Inferior parietal cortex (tissue), 1 donor: ENCODE results near the gene HOXD11.

ENCODE experiments used
- DNase-seq: peaks from one replicate; pipeline ENCODE4 v3.0.0-alpha.2; 2016; ENCODE audit errors: extremely low spot score

The HOXD11 gene

DNA sequence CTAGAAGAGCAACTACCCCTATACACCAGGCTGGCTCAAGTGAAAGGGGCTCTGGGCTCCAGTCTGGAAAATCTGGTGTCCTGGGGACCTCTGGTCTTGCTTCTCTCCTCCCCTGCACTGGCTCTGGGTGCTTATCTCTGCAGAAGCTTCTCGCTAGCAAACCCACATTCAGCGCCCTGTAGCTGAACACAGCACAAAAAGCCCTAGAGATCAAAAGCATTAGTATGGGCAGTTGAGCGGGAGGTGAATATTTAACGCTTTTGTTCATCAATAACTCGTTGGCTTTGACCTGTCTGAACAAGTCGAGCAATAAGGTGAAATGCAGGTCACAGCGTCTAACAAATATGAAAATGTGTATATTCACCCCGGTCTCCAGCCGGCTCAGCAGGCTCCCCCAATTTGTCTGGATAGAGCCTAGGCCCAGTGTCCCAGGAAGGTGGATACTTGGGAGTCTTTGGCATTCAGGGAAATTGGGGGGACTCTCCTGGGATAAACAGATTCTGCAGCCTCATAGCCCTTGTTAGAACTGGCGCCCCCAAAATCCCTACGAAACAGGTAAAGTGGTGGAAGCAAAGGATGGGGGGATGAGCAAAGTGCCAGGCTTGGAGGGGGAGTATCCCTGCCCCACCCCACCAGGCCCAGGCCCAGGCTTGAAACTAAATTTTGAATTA is 41.8 kb downstream of the HOXD11 start:
- no peak for DNase-seq

DNA sequence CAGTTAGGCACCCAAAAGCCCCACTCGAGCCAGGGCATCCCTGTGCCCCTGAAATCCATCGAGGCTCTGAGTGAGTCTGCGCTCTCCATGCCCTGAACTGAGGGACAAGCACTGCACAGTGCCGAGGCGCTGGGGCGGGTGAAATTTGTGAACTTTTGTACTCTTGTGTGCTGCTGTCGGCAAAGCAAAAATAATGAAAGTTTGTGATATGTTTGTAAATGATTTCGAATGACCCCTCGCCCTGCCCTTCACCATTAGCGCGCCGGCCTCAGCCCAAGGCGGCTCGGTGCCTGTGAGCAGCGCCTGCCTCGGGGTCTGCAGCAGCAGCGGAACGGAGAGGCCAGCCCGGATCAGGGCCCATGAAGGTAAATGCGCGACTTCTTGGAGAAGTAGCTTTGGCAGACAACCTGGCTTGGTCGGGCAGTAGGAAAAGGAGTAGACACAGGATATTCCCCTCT is 42.4 kb downstream of the HOXD11 start:
- no peak for DNase-seq

DNA sequence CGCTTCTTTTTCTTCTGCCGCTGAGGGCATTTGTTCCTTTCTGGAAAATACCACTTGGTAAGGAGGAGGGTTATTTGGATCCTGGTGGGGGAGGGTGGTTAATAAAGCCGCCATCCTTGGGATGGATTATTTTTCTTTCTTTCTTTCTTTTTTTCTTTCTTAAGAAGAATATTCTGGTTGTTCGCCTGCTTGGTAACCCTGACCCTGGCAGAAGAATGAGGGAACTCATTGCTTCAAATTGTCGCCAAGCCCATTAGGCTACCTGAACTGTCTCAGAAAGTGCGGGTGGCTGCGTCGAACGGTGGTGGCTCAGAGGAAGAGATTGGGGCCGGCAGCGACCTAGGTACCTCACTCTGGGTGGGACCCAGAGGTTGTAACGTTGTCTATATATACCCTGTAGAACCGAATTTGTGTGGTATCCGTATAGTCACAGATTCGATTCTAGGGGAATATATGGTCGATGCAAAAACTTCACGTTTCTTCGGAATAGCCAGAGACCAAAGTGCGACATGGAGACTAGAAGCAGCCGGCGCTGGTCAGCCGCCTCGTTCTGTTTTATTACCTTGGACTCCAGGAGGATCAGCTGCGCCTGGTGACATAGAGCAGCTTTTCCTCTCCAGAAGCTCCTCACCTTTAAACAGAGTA is 43.0 kb downstream of the HOXD11 start:
- DNase-seq: no peak

DNA sequence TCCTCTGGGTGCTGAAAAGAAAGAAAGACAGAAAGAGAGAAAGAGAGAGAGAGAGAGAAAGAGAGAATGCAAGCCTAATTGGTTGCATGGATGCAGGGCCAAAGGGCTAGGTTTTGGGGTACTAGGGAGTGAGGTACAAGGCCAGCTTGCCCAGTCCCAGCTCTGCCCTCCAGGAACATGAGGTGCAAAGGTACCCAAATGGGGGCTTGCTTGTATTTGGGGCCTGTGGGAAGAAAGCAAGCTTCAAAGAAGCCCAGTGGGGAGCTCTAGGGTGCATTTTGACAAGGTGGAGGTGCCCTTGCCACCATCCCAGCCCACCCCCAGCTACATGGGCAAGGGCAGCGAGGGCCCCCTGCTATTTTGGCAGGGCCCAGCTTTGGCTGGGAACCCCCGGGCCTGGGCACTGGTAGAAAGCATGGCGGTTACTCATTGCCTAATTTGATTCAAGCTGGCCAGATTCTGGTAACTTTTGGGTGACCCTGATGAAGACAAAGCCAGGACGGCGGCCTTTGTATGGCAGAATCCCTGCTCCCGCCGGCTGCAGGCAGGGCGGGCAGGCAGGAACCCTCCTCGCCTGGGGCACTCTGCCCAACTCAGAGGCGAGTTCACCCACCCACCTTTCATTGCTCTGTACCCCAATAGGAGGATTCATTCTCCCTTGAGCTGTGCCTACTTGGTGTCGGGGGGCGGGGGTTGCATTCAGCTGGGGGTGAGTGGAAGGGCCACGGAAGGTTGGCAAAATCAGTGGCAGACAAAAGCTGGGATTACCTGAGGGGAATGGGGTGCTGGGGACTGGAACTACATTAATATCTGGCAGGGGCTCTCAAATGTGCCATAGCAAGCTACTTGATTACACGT is 43.7 kb downstream of the HOXD11 start:
- no peak for DNase-seq

DNA sequence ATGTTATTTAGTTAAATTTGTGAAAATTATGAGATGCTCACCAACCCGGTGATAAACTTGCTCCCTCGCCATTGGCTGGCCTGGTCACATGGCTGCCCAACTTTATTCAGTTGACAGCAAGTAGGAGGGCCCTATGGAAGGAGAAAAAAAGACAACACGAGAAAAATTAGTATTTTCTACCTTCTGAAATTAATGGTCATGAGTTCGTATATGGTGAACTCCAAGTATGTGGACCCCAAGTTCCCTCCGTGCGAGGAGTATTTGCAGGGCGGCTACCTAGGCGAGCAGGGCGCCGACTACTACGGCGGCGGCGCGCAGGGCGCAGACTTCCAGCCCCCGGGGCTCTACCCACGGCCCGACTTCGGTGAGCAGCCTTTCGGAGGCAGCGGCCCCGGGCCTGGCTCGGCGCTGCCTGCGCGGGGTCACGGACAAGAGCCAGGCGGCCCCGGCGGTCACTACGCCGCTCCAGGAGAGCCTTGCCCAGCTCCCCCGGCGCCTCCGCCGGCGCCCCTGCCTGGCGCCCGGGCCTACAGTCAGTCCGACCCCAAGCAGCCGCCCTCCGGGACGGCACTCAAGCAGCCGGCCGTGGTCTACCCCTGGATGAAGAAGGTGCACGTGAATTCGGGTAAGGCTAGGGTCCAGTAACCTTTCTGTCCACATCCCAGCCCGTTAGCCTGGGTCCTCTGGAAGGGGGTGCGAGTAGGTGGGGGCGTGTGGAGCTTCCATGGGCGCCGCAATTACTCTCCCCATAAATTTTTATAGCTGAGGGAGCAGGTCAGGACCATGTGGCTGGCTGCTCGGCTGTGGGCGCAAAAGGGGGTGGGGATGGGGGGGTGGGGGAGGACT is 44.6 kb downstream of the HOXD11 start, which contains the start of gene HOXD4:
Gene HOXD4, plus strand, starts transcription at position 109 of the 846 bp plus-strand sequence. Its CDS starts 84 bp downstream, at position 193.
- no peak for DNase-seq

DNA sequence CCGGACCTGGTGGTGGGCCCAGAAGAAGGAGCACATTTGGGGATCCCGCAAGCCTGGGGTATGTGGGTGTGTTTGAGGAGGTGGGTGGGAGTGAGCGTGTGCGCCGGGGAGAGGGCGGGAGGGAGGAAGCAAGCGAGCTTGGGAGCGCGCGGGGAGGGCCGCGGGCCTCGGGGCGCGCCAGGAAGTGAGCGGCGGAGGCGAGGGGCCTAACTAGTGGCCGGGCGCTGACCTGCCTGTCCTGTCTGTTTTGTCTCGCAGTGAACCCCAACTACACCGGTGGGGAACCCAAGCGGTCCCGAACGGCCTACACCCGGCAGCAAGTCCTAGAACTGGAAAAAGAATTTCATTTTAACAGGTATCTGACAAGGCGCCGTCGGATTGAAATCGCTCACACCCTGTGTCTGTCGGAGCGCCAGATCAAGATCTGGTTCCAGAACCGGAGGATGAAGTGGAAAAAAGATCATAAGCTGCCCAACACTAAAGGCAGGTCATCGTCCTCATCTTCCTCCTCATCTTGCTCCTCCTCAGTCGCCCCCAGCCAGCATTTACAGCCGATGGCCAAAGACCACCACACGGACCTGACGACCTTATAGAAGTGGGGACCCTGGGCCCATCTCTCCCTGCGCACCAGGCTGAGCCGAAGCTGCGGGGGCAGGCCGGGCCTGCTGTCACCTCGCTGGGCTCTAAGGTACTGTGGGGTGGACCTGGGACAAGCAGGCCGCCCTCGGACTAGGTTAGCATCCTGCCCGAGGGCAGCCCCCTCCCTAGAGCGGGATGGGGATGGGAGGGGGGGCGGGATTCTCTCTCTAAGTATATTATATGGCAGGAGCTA is 45.5 kb downstream of the HOXD11 start:
- DNase-seq: no peak

DNA sequence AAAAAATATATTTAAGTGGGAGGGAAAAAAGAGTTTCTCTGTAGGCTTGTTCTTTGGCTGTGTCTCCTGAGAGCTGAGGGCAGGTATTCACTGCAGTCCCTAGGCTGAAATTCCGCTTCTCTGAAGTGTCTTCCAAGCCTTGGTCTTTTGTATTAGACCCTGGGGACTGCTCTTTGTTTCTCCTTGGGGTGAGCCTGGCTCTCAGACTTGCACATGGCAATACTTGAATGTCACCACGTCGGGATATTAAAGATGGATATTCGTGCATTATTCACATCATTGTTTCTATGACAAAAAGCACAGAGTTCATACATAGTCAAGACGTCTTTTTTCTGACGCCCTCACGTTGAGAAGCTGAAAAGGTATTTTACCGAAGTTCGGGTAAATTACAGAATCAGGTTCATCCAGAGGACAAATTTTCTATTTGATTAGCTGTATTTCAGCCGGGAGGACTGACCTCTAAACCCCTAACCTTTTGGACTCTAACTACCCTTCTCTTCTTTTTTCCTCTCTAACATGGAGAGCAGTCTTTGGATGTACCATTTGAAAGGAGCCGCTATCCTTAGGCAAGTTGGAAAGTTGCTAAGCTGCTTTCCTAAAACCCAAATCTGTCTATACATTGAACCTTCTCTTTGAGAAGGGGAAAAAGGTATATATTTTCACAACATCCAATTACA is 47.6 kb downstream of the HOXD11 start:
- no peak for DNase-seq

DNA sequence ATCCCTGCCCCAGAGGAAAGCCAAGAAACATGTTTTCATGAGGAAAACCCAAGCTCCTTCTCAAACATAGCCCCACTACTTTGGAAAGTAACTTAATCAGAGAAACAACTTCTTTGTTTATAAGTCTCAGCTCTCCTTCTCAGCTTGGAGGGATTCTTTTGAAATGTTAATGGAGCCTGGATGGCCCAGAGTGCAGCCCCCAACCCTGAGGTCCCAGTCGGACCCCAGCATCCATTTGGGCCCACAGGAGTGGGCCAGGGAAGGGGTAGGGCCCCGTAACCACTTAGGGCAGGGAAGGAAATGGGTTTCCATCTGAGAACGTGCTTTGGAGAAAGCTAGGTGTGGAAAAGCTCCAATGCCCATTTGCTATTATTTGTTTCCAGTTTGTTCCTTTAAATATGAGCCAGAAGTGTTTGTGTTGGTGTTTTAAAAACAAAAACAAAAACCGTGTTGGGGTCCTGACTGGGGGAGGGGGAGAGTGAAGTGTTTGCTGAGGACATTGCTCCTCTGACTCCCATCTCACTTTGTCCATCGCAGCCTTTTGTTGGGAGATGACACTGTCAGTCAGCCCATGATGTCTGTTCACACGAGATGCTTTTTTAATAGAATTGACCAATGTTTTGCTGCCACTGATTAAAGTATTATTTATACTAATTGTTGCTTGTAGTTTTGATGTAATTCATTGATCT is 48.4 kb downstream of the HOXD11 start:
- no peak for DNase-seq

DNA sequence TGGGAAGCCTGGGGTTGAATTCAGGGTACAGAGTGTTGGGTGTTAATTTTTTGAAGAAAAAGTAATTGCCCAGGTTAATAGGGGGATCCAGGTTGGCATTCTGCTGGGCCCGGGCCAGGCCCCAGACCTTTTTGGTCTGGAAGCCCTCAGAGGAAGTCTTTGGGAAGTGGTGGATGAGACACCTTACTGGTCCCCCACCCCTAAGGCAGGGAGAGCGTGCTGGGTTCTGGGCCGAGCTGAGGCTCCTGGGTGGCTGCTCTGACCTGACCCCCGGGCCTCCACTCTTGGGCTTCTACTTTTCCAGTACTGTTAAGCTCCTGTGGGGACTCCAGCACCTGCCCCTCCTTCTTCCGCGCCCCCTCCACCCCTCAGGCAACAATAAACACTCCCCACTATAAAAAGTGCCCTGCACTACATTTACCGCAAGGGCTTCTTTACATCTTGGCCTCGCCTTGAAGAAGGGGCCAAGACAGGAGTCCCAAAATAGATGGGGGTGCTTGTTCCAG is 49.3 kb downstream of the HOXD11 start:
- no peak for DNase-seq

DNA sequence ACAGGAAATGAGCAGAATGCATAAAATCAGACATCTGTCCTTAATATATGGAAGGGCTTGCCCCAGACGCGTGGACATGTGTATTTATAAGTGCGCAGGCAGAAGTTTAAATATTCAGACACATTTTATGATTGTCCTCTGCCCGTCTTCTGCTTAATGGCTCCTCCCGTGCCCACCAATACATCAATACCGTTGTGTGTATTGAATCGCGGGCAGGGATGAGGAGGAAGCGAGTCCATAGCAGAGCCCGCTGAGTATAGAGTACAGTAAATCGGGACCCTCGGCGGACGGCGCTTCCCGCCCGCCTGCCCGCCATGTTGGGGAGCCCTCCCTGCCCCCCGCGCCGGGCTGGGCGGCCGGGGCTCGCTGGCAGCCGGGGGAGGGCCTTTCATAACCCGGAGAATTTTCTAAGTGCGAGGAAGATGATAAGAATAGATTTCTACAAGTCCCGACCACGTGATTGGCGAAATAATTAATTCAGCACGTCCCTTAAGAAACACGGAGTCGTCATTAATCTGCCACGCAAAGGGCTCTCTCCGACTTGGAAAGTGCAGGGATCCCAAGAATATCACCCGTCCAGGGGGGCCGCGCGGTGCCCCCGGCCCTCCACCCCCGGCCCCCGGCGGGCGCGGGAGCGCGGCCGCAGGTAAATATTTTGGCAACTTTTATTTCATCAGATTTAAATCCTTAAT is 49.9 kb downstream of the HOXD11 start, which contains the start of gene HOXD3:
Gene HOXD3, plus strand, starts transcription at position 501 of the 692 bp plus-strand sequence. CDS start 11,808 bp downstream, outside the sequence.
- DNase-seq: no peak

DNA sequence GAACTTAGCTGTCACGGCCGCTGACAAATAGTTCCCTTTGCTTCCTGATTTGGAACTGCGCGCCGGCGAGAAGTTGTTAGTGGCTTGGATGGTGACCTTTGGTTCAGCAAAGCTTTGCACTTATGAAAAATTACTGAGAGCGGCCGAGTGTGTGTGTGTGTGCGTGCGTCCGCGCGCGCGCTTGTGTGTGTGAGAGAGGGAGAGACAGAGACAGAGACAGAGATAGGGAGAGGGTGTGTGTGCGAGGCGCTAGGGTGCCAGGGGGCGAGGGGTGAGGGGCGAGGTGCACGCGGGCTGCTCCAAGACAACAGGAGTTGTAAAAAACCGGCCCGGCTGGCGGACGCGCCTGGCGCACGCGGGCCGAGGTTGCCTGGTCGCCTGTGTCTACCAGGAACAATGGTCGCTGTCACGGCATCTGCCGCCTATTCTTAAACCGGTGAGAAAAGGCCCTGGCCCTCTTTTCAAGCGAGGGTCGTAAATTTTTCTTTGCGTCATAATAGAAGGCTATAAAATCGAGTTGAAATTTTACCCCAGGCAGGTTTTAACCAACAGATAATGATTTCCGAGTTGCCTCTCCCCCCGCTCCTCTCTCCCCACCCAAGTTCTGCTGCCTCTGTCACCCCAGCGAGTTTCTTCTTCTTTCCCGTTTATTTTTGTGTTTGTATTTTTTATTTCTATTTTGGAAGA is 50.6 kb downstream of the HOXD11 start:
- no peak for DNase-seq

DNA sequence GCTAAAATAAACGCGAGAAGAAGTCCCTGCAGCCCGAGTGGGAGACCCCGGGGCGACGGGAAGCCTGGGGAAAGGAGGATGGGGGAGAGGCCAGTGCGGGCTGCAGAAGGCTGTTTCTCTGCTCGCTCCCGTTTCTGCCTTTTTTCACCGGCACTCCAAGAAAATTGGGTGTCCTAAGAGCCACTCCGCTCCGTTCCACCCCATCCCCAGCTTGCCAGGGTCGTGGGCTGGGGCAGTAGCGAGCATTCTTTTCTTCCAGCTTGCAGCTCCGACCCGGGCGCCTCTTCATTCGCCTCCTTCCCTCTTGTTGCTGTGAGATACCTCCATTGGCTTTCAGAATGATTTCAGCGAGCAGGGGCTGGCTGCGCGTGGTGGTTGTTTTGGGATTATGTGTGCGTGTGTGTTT is 51.1 kb downstream of the HOXD11 start:
- DNase-seq: no peak

DNA sequence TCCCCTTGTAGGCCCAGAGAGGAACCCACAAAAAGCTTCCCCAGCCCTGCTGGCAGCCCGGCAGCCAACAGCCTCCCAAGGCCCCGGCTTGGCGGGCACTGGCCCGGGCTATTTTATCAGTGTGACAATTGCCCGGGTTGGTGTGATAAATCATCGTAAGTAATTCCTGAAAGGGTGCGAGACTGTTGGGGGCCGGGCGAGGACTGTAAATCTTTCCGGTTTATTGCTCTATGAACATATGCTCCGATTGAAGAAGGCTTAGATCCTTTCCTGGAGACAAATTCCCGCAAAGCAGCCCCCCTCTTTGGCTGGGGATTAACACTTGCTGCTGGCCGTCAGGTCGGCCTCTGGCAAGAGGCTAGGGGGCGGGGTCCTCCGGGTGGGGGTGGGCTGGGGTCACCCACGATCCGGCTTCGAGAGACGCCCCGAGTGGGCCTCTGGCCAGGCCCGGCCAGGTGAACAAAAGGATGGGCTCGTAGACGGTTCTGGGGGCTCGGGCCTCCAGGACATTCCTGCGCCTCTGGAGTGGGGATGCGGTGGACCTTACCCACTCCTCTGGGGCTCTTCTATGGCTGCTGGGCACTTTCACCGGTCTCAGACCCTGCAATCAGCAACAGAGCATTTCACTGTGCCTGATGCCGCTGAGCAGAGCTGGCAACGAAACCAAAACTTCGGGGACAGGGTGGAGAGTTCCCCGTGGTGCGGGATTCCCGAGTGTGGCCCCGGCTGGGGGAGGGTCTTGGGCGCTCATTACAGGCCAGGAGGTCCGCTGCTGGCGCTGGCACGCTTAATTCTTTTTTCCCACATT is 52.0 kb downstream of the HOXD11 start:
- DNase-seq: no peak
